Gastrocnemius medialis (tissue), 4 donors: ENCODE measurements around the gene FOXG1. TPM values are rescaled to one million over a fixed set of nuclear protein-coding genes. Genes with fewer than 3 reads are reported as not detected.

Experiments used
- ATAC-seq, 2 donors: fragments of 150-250 bp; one replicate each; pipeline ENCODE4 v1.9.1; 2016
- DNase-seq, 2 donors: peaks; one replicate each; pipeline ENCODE4 v3.0.0-alpha.2; 2019
- H3K27ac ChIP-seq, 4 donors: fragments of 200-600 bp; sonication (generic); 1 replicate in 1 of 4; 2 replicates in 3 of 4; pipeline ENCODE4 v1.5.1; 2016 to 2018; ENCODE audit warnings: mild to moderate bottlenecking in 2 of 4, moderate library complexity in 1 of 4
- H3K27me3 ChIP-seq, 3 donors: fragments of 200-600 bp; sonication (generic) in 2 of 3; 1 replicate in 1 of 3; 2 replicates in 2 of 3; pipeline versions ENCODE4 v1.5.1 to v1.6.0; 2016 to 2019; ENCODE audit warnings: mild to moderate bottlenecking in 1 of 3, moderate library complexity in 1 of 3
- H3K36me3 ChIP-seq, 2 donors: fragments of 200-600 bp; sonication (generic) in 1 of 2; one replicate each; pipeline ENCODE4 v1.5.1; 2017 to 2018
- H3K4me1 ChIP-seq, 2 donors: fragments of 200-600 bp; sonication (generic) in 1 of 2; one replicate each; pipeline ENCODE4 v1.5.1; 2016 to 2017; ENCODE audit warnings: mild to moderate bottlenecking in 2 of 2
- H3K4me3 ChIP-seq, 4 donors: fragments of 200-600 bp; sonication (generic) in 3 of 4; 1 replicate in 1 of 4; 2 replicates in 3 of 4; pipeline ENCODE4 v1.5.1; 2016 to 2019; ENCODE audit warnings: mild to moderate bottlenecking in 2 of 4
- H3K9me3 ChIP-seq, 3 donors: fragments of 200-600 bp; sonication (generic) in 2 of 3; 1 replicate in 1 of 3; 2 replicates in 2 of 3; pipeline ENCODE4 v1.5.1; 2016 to 2019
- POLR2A ChIP-seq, 2 donors: fragments of 450-650 bp; IDR thresholded peaks; one replicate each; pipeline ENCODE4 v1.6.1; 2017; ENCODE audit warnings: antibody characterized with exemption in 2 of 2, mild to moderate bottlenecking in 2 of 2, moderate library complexity in 2 of 2
- in situ Hi-C, 4 donors: fragments of 200-750 bp; cut with MboI; loops; one replicate each; pipeline versions ENCODE4 v1.15.0 to v1.8.0; 2017; ENCODE audit warnings: low sequenced_read_pairs in 4 of 4
- intact Hi-C: fragments of 100-400 bp; cut with DNase I; formaldehyde crosslinking; loops from one replicate; pipeline ENCODE4 v1.15.1; 2023; ENCODE audit warnings: low total_unique reads
- total RNA-seq, 4 donors: library from RNA; depleted of rRNA; stranded (reverse); fragments of >200 nt; gene quantifications; one replicate each; pipeline versions ENCODE4 v1.1.0 to v1.2.3, GENCODE V29; 2016
- TF ChIP-seq, protein P1 (sequence below), 5 experiments: fragments of 450-650 bp in 3 of 5; fragments of 200-600 bp in 2 of 5; sonication (generic) in 2 of 5; IDR thresholded peaks in 4 of 5; conservative IDR thresholded peaks in 1 of 5; 1 replicate in 4 of 5; 2 replicates in 1 of 5; pipeline ENCODE4 v1.5.1; 2016 to 2019; ENCODE audit warnings: antibody characterized with exemption in 5 of 5, mild to moderate bottlenecking in 3 of 5, moderate library complexity in 3 of 5

Gene FOXG1
- total RNA-seq, 4 donors from 2014 or later: not detected

DNA sequence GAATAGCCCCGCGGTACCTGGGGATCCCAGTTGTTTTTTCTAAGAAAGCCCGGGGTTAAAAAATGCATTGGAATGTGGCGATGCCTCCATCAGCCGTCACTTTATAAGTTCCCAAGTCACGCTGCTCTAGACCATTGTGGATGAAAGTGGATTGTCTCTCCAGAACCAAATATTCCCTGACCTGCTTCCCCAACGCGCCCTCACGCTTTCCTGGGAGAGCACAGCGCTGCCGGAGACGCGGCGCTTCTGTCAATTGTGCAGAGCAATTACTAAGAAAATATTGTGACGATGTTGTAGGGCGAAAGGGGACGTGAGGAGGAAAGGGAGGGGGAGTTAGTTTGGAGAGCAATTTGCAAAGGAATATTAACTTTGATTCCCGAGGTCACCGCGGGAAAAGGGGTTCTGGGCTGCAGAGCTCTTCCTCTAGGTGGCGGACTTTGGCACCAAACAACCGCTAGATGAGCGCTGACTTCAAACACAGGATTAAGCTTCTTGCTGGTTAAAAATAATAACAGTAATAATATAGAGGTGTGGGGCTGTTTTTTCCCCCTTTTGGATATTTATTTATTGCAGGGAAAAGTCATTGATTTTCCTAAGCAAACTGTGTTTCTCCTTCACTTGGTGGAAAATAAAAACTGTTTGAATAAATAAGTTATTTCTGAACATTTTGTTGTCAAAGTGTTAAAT is 9.6 kb upstream of the FOXG1 start:
- Histone ChIP-seq H3K4me1 (no peaks in the 10 kb centered on the region), H3K27me3 (peaks cover 75 to 82% (median 75%) of the 10 kb centered on the region in 3 donors), H3K9me3 (no peaks in the 10 kb centered on the region), H3K4me3 (no peak overlapping the region), H3K27ac (no peak overlapping the region), H3K36me3 (no peaks in the 10 kb centered on the region)
- TF ChIP-seq, protein P1, sequence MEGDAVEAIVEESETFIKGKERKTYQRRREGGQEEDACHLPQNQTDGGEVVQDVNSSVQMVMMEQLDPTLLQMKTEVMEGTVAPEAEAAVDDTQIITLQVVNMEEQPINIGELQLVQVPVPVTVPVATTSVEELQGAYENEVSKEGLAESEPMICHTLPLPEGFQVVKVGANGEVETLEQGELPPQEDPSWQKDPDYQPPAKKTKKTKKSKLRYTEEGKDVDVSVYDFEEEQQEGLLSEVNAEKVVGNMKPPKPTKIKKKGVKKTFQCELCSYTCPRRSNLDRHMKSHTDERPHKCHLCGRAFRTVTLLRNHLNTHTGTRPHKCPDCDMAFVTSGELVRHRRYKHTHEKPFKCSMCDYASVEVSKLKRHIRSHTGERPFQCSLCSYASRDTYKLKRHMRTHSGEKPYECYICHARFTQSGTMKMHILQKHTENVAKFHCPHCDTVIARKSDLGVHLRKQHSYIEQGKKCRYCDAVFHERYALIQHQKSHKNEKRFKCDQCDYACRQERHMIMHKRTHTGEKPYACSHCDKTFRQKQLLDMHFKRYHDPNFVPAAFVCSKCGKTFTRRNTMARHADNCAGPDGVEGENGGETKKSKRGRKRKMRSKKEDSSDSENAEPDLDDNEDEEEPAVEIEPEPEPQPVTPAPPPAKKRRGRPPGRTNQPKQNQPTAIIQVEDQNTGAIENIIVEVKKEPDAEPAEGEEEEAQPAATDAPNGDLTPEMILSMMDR (IDR thresholded peaks at IDR 0.05 in 4 of 5, conservative IDR thresholded peaks at IDR 0.05 in 1 of 5): peak in 2 of 5 experiments; percentile 15 to 28
- TF ChIP-seq POLR2A (IDR thresholded peaks at IDR 0.05): no peak
- intact Hi-C loops (no loop called here), in situ Hi-C loops (loop anchor here in 2 of 4 donors (25.0 kb wide), 2 partner anchors 780 to 1455 kb away; no protein-coding TSS in a partner anchor)
- DNase-seq (no peak), ATAC-seq (no peak)

DNA sequence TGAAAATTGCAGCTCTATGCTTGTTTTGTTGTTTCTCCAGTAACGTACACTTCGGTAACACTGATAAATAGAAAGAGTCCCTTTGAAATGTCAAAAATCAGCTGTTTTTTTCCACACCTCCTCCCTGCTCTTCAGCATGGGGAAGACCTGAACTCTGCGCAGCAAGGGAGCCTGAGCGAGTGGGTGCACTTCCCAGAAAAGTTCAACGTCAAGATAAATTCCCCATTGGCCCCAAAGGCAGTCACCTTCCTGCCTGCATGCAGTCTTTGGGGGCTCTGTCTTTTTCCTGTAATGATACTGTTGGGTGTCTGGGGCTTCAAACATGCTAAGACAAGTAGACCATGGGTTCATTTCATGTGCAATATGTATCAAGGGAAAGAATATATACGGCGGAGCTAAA is 8.8 kb upstream of the FOXG1 start:
- intact Hi-C loops: no loop called here

DNA sequence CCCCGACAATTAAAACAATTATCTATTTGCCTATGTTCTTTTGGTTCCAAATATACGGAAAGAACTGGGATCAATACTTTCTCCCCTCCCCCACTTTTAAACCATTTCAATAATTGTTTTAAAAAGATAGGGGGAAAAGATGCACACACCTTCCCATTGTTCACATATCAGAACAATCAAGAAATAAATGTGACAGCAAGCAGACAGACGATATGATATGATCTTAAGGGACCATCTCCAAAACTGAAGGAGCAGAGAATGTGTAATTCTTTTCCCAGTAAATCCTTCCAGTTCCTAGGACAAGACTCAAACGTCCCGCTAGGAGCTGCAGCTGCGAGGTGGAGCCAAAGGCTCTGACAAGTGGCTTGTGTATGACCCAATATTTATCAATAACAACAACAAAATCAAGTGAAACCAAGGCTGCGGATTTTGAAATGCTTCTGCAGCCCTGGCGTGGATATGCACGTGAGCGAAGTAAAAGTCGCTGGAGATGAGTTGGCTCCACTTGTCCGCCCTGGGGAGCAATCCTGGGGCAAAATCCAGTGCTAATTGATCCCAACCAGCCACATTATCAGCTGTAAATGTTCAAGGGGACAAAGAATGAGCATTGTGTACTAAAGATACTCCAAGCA is 8.2 kb upstream of the FOXG1 start:
- no peaks in the 10 kb centered on the region for H3K4me1 ChIP-seq
- H3K4me3 ChIP-seq: no peak overlapping the region
- no peak for DNase-seq
- intact Hi-C loops (no loop called here), in situ Hi-C loops (loop anchor here in 2 of 4 donors (25.0 kb wide), 2 partner anchors 779 to 1454 kb away; no protein-coding TSS in a partner anchor)
- H3K27me3 ChIP-seq: peaks cover 87 to 95% (median 89%) of the 10 kb centered on the region in 3 donors
- ATAC-seq: no peak
- H3K9me3 ChIP-seq: no peaks in the 10 kb centered on the region
- H3K27ac ChIP-seq: no peak overlapping the region
- no peaks in the 10 kb centered on the region for H3K36me3 ChIP-seq
- TF ChIP-seq POLR2A (IDR thresholded peaks at IDR 0.05): no peak
- TF ChIP-seq, protein P1 (IDR thresholded peaks at IDR 0.05 in 4 of 5, conservative IDR thresholded peaks at IDR 0.05 in 1 of 5): no peak

More for the DNA sequence above, 8.8 kb upstream of the FOXG1 start:
- no peak for DNase-seq
- Histone ChIP-seq H3K9me3 (no peaks in the 10 kb centered on the region), H3K4me3 (no peak overlapping the region), H3K36me3 (no peaks in the 10 kb centered on the region), H3K27ac (no peak overlapping the region), H3K27me3 (peaks cover 82 to 90% (median 83%) of the 10 kb centered on the region in 3 donors), H3K4me1 (no peaks in the 10 kb centered on the region)
- ATAC-seq: no peak
- TF ChIP-seq, protein P1 (IDR thresholded peaks at IDR 0.05 in 4 of 5, conservative IDR thresholded peaks at IDR 0.05 in 1 of 5): no peak
- TF ChIP-seq POLR2A (IDR thresholded peaks at IDR 0.05): no peak
- in situ Hi-C loops: loop anchor here in 2 of 4 donors (25.0 kb wide), 2 partner anchors 780 to 1455 kb away; no protein-coding TSS in a partner anchor

DNA sequence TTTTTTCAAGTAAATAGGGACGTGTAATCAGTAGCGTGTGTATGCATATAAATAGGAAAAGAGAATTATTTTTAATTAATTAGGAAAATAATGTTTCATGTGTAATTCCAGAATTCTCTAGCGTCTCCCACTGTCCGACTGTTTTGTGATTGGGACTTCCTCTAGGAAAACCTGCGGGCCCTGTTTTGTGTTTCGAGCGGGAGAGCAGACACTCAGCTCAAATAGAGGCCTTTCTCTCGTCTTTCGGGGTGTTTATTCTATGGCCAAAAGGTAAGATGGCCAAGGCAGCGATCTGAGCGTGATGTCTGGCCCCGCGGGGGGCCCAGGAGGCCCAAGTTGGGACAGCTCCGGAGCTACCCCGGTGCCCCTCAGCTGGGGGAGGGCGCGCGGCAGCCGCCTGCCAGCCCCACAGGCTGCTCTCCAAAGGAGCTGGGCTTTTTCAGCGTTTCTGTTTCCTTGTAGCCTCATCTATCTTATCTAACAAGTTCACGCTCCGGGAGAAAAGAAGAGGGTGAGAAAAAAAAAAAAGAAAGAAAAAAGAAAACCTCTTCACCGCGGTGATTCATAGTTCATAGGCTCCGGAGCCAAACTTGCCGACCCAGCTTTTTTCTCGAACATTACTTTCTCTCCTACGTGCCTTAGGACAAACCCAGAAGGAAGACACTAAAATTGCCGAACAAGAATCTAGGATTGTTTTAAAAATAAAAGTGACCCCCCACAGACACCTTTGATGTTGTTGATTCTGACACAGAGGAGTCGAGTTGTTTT is 7.5 kb upstream of the FOXG1 start:
- Histone ChIP-seq H3K9me3 (no peaks in the 10 kb centered on the region), H3K27me3 (peaks cover 94 to 100% (median 96%) of the 10 kb centered on the region in 3 donors), H3K4me1 (no peaks in the 10 kb centered on the region), H3K27ac (no peak overlapping the region), H3K4me3 (peak overlapping the region in 1 of 4 donors; percentile 40), H3K36me3 (no peaks in the 10 kb centered on the region)
- intact Hi-C loops: no loop called here
- in situ Hi-C loops: loop anchor here in 2 of 4 donors (25.0 kb wide), 2 partner anchors 778 to 1453 kb away; no protein-coding TSS in a partner anchor
- TF ChIP-seq, protein P1 (IDR thresholded peaks at IDR 0.05 in 4 of 5, conservative IDR thresholded peaks at IDR 0.05 in 1 of 5): no peak
- no peak for TF ChIP-seq POLR2A (IDR thresholded peaks at IDR 0.05)
- ATAC-seq (no peak), DNase-seq (no peak)
